GM21381 (cell line): ENCODE results near the gene SLC4A4.

ENCODE experiments used
- ATAC-seq: cut with Tn5 transposase; IDR thresholded peaks from one replicate; pipeline ENCODE4 v1.9.1; 2021; ENCODE audit warnings: mild to moderate bottlenecking, moderate library complexity; ENCODE audit not compliant: unreplicated experiment

Gene SLC4A4

GRCh38 chr4:71586087-71586763, 247.4 kb downstream of the SLC4A4 start:
- no peak for ATAC-seq

GRCh38 chr4:71587995-71588394, 249.2 kb downstream of the SLC4A4 start:
- ATAC-seq = no peak

GRCh38 chr4:71592793-71593192, 254.0 kb downstream of the SLC4A4 start:
- ATAC-seq = no peak

GRCh38 chr4:71593311-71593710, 254.5 kb downstream of the SLC4A4 start:
- ATAC-seq = no peak

- ATAC-seq = no peak
Observed at GRCh38 chr4:71595576-71596108, 256.8 kb downstream of the SLC4A4 start.

- ATAC-seq = no peak
Observed at GRCh38 chr4:71599578-71599977, 260.8 kb downstream of the SLC4A4 start.

GRCh38 chr4:71602289-71602900, 263.6 kb downstream of the SLC4A4 start:
- no peak for ATAC-seq

GRCh38 chr4:71604785-71605184, 266.0 kb downstream of the SLC4A4 start:
- peak; percentile 83 for ATAC-seq

- no peak for ATAC-seq
Observed at GRCh38 chr4:71607109-71607508, 268.3 kb downstream of the SLC4A4 start.

GRCh38 chr4:71607780-71608677, 269.2 kb downstream of the SLC4A4 start:
- ATAC-seq = no peak

GRCh38 chr4:71608678-71609071, 269.9 kb downstream of the SLC4A4 start:
- ATAC-seq = no peak

GRCh38 chr4:71609167-71609566, 270.3 kb downstream of the SLC4A4 start:
- ATAC-seq = no peak

GRCh38 chr4:71609651-71610050, 270.8 kb downstream of the SLC4A4 start:
- ATAC-seq = no peak

GRCh38 chr4:71614621-71615020, 275.8 kb downstream of the SLC4A4 start:
- no peak for ATAC-seq

GRCh38 chr4:71616168-71616811, 277.5 kb downstream of the SLC4A4 start:
- no peak for ATAC-seq
